Measurements from ENCODE around the gene HSPB9. TPM values are rescaled to one million over a fixed set of nuclear protein-coding genes. Genes with fewer than 3 reads are reported as not detected.

Gene HSPB9
- total and polyA plus RNA-seq, 8 donors, result 0.40 to 1.6 (median 0.69) TPM

- no peak for FAIRE-seq
- H3K4me3 ChIP-seq, result no peak overlapping the region
- H3K27me3 ChIP-seq, result no peaks in the 10 kb centered on the region
- peaks cover 9 to 17% (median 15%) of the 10 kb centered on the region in 3 donors for H3K4me1 ChIP-seq
- peaks cover 0 to 4% (median 0%) of the 10 kb centered on the region in 3 donors for H3K36me3 ChIP-seq
- no peak overlapping the region for H3K27ac ChIP-seq
- H3K9me3 ChIP-seq, result no peaks in the 10 kb centered on the region
- intact Hi-C loops (cut with DNase I), result loop anchor here in 2 of 3 donors (5.0 to 10.0 kb wide), 3 partner anchors 94 to 154 kb away; partner anchors contain the start of genes NKIRAS2 (in 2 of the 2) and CNP (in 1 of the 2)
- TF ChIP-seq, protein P1, sequence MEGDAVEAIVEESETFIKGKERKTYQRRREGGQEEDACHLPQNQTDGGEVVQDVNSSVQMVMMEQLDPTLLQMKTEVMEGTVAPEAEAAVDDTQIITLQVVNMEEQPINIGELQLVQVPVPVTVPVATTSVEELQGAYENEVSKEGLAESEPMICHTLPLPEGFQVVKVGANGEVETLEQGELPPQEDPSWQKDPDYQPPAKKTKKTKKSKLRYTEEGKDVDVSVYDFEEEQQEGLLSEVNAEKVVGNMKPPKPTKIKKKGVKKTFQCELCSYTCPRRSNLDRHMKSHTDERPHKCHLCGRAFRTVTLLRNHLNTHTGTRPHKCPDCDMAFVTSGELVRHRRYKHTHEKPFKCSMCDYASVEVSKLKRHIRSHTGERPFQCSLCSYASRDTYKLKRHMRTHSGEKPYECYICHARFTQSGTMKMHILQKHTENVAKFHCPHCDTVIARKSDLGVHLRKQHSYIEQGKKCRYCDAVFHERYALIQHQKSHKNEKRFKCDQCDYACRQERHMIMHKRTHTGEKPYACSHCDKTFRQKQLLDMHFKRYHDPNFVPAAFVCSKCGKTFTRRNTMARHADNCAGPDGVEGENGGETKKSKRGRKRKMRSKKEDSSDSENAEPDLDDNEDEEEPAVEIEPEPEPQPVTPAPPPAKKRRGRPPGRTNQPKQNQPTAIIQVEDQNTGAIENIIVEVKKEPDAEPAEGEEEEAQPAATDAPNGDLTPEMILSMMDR (IDR thresholded peaks at IDR 0.05), result peak in 2 of 4 donors; percentile 11 to 17
- 69 to 73% methylated on average over 2 of the region's 2 CpGs for WGBS, 2 donors
- peak in 1 of 6 donors; percentile 42 for DNase-seq
- ATAC-seq, result no peak
Observed at GRCh38 chr17:42118545-42118944, 4.1 kb upstream of the HSPB9 start.

DNA sequence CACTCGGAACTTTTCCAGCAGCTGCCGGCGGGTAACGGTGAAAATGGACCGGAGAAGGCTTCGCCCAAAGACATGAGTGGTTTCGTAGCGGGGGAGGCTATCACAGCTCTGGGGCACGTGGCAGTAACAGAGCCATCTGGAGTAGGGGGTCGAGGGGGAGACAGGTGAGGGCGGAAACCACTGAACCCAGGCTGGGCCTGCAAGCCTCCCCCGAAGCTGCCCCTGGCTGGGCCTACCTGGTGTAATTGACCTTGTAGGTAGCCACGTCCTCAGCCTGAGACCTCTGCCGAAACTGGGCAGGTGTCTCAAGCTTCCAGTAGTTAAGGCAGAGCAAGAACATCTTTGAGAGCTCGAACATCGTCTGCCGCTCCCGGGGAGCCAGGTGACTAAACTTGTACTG is 3.3 kb upstream of the HSPB9 start:
- Histone ChIP-seq H3K9me3 (no peaks in the 10 kb centered on the region), H3K4me3 (no peak overlapping the region), H3K4me1 (peaks cover 9 to 17% (median 15%) of the 10 kb centered on the region in 3 donors), H3K27me3 (no peaks in the 10 kb centered on the region), H3K36me3 (no peaks in the 10 kb centered on the region), H3K27ac (no peak overlapping the region)
- ATAC-seq, result no peak
- FAIRE-seq, result no peak
- intact Hi-C loops (cut with DNase I), result loop anchor here in 2 of 3 donors (5.0 to 10.0 kb wide), 3 partner anchors 94 to 154 kb away; partner anchors contain the start of genes NKIRAS2 (in 2 of the 2) and CNP (in 1 of the 2)
- TF ChIP-seq, protein P1 (IDR thresholded peaks at IDR 0.05), result no peak
- WGBS, 2 donors, result 85 to 86% methylated on average over 18 of the region's 18 CpGs
- DNase-seq, result peak in 2 of 6 donors; percentile 41 to 72

- Histone ChIP-seq H3K36me3 (no peaks in the 10 kb centered on the region), H3K27me3 (no peaks in the 10 kb centered on the region), H3K9me3 (no peaks in the 10 kb centered on the region), H3K27ac (no peak overlapping the region), H3K4me3 (peak overlapping the region; percentile 41 to 85 (median 78)), H3K4me1 (peaks cover 9 to 17% (median 15%) of the 10 kb centered on the region in 3 donors)
- DNase-seq (peak in 1 of 6 donors; percentile 48), FAIRE-seq (no peak), ATAC-seq (no peak)
- intact Hi-C loops (cut with DNase I), result no loop called here
- 35 to 45% methylated on average over 7 of the region's 7 CpGs for WGBS, 2 donors
- TF ChIP-seq, protein P1 (IDR thresholded peaks at IDR 0.05), result no peak
Observed at GRCh38 chr17:42120161-42120769, 2.3 kb upstream of the HSPB9 start.

- Histone ChIP-seq H3K9me3 (no peaks in the 10 kb centered on the region), H3K36me3 (no peaks in the 10 kb centered on the region), H3K27me3 (no peaks in the 10 kb centered on the region), H3K27ac (peak within 1 kb of the TSS; percentile 65 to 83 (median 79)), H3K4me3 (peak within 1 kb of the TSS; percentile 41 to 85 (median 78)), H3K4me1 (peaks cover 9 to 15% (median 13%) of the 10 kb centered on the region in 3 donors)
- WGBS, 2 donors, result 5 to 8% methylated on average over 41 to 57 of the region's 57 CpGs
- intact Hi-C loops (cut with DNase I), result no loop called here
- DNase-seq (peak; percentile 76 to 93 (median 84)), FAIRE-seq (no peak), ATAC-seq (peak; percentile 79 to 90 (median 85))
- TF ChIP-seq, protein P1 (IDR thresholded peaks at IDR 0.05), result no peak
Observed at GRCh38 chr17:42120770-42121769, 1.5 kb upstream of the HSPB9 start, which contains the start of gene KAT2A. KAT2A (minus strand) TSS chr17:42121367; CDS start chr17:42121304, 63 bp downstream.
